Psoas muscle (tissue), 8 donors: ENCODE results near the gene HSD17B10. TPM values are rescaled to one million over a fixed set of nuclear protein-coding genes. Genes with fewer than 3 reads are reported as not detected.

Source experiments
- ATAC-seq, 4 donors: fragments of 200-7000 bp; cut with Tn5 transposase; one replicate each; pipeline ENCODE4 v1.9.1; 2020; ENCODE audit warnings: moderate library complexity in 3 of 4, mild to moderate bottlenecking in 2 of 4
- DNase-seq, 2 donors: peaks; one replicate each; pipeline ENCODE4 v3.0.0-alpha.2; 2020
- H3K27ac ChIP-seq: fragments of 200-600 bp; one replicate; pipeline ENCODE4 v1.8.0; 2022
- H3K27me3 ChIP-seq, 3 donors: fragments of 200-600 bp in 1 of 3; one replicate each; pipeline versions ENCODE4 v1.6.1 to v1.8.0; 2013 to 2022; ENCODE audit warnings: low read length in 2 of 3, mild to moderate bottlenecking in 2 of 3, moderate library complexity in 1 of 3; ENCODE audit not compliant: insufficient read depth in 3 of 3
- H3K36me3 ChIP-seq, 2 donors: fragments of 200-600 bp in 1 of 2; one replicate each; pipeline versions ENCODE4 v1.6.1 to v1.8.0; 2013 to 2022; ENCODE audit warnings: low read depth in 1 of 2, mild to moderate bottlenecking in 1 of 2, moderate library complexity in 1 of 2; ENCODE audit not compliant: insufficient read depth in 1 of 2
- H3K4me1 ChIP-seq: fragments of 200-600 bp; one replicate; pipeline ENCODE4 v1.8.0; 2022
- H3K4me3 ChIP-seq: fragments of 200-600 bp; one replicate; pipeline ENCODE4 v1.8.0; 2022; ENCODE audit warnings: mild to moderate bottlenecking
- H3K9me3 ChIP-seq: fragments of 200-600 bp; one replicate; pipeline ENCODE4 v1.8.0; 2022
- CTCF ChIP-seq: fragments of 200-600 bp; IDR thresholded peaks from one replicate; pipeline ENCODE4 v1.8.0; 2022; ENCODE audit warnings: antibody characterized with exemption
- WGBS, 3 donors: extraction: QIAGEN DNeasy Blood & Tissue Kit; methylation state at CpG; one replicate each; pipeline versions ENCODE4 v1.1.6 to v1.1.7; 2013; 5-methylcytosine and 5-hydroxymethylcytosine counted together
- intact Hi-C, 2 donors: fragments of 100-400 bp; cut with DNase I; formaldehyde crosslinking; loops; one replicate each; pipeline versions ENCODE4 v1.11.0 to v1.14.2; 2022
- polyA plus RNA-seq, 3 donors: library from polyadenylated mRNA; stranded (reverse); fragments of 200-250 nt; gene quantifications; one replicate each; pipeline ENCODE4 v1.2.3, GENCODE V29; 2013
- total RNA-seq, 4 donors: library from RNA; stranded (reverse); fragmentation: NEBNext Ultra II Directional in 2 of 4; extraction: Animal tissue kit (Norgen Biotek cat#: 25700) in 2 of 4; gene quantifications; one replicate each; pipeline versions ENCODE4 v1.2.1 to v1.2.4, GENCODE V29; 2021 to 2023
- donor health status: healthy with polysubstance abuse.
- donor health status: DM: no; HTN: no; CAD: no; lungs with moderate emphysema.
- donor health status: Bipolar disorder and iron deficiency.
- donor health status: healthy.
- donor health status: DM: yes; HTN: yes; CAD: no.
- donor health status: DM: no; HTN: no; CAD: no.
- donor health status: DM: no; HTN: no; CAD: no.
- donor health status: DM: yes; HTN: yes; CAD: no.

Gene HSD17B10
- total and polyA plus RNA-seq, 7 donors = 51.8 to 117 (median 76.4) TPM

GRCh38 chrX:53458082-53458481 lies 23.9 kb upstream of the HSD17B10 start:
- DNase-seq (no peak), ATAC-seq (no peak)
- no peak overlapping the region for H3K27ac ChIP-seq
- no peaks in the 10 kb centered on the region for H3K36me3 ChIP-seq
- H3K9me3 ChIP-seq = no peaks in the 10 kb centered on the region
- no peak overlapping the region for H3K4me3 ChIP-seq
- no peaks in the 10 kb centered on the region for H3K4me1 ChIP-seq
- intact Hi-C loops = no loop called here
- WGBS, 3 donors = 33 to 45% (median 39%) methylated on average over 5 of the region's 5 CpGs
- H3K27me3 ChIP-seq = peaks cover 0 to 52% (median 0%) of the 10 kb centered on the region in 3 donors
- no peak for TF ChIP-seq CTCF

GRCh38 chrX:53456254-53456653 lies 22.1 kb upstream of the HSD17B10 start:
- DNase-seq (no peak), ATAC-seq (no peak)
- 54 to 56% (median 54%) methylated on average over 3 of the region's 3 CpGs for WGBS, 3 donors
- H3K27me3 ChIP-seq = peaks cover 0 to 58% (median 0%) of the 10 kb centered on the region in 3 donors
- intact Hi-C loops = no loop called here
- H3K4me1 ChIP-seq = no peaks in the 10 kb centered on the region
- no peaks in the 10 kb centered on the region for H3K9me3 ChIP-seq
- H3K4me3 ChIP-seq = no peak overlapping the region
- no peaks in the 10 kb centered on the region for H3K36me3 ChIP-seq
- no peak overlapping the region for H3K27ac ChIP-seq
- no peak for TF ChIP-seq CTCF

- no peak overlapping the region for H3K4me3 ChIP-seq
- H3K27ac ChIP-seq = no peak overlapping the region
- TF ChIP-seq CTCF = no peak
- peaks cover 0 to 44% (median 0%) of the 10 kb centered on the region in 3 donors for H3K27me3 ChIP-seq
- ATAC-seq = no peak
- DNase-seq = no peak
- no peaks in the 10 kb centered on the region for H3K4me1 ChIP-seq
- no peaks in the 10 kb centered on the region for H3K9me3 ChIP-seq
- intact Hi-C loops = no loop called here
- H3K36me3 ChIP-seq = no peaks in the 10 kb centered on the region
Observed at GRCh38 chrX:53452812-53453211, 18.6 kb upstream of the HSD17B10 start.

GRCh38 chrX:53449632-53450031 lies 15.5 kb upstream of the HSD17B10 start:
- peaks cover 0 to 32% (median 0%) of the 10 kb centered on the region in 3 donors for H3K27me3 ChIP-seq
- H3K9me3 ChIP-seq = no peaks in the 10 kb centered on the region
- TF ChIP-seq CTCF = no peak
- intact Hi-C loops = no loop called here
- H3K4me3 ChIP-seq = no peak overlapping the region
- DNase-seq (no peak), ATAC-seq (no peak)
- no peaks in the 10 kb centered on the region for H3K36me3 ChIP-seq
- H3K4me1 ChIP-seq = no peaks in the 10 kb centered on the region
- H3K27ac ChIP-seq = no peak overlapping the region
- WGBS, 3 donors = 79 to 93% (median 79%) methylated on average over 3 of the region's 3 CpGs

- intact Hi-C loops = no loop called here
- ATAC-seq (no peak), DNase-seq (no peak)
- no peaks in the 10 kb centered on the region for H3K4me1 ChIP-seq
- TF ChIP-seq CTCF = no peak
- 72 to 89% (median 83%) methylated on average over 2 of the region's 2 CpGs for WGBS, 3 donors
- H3K27me3 ChIP-seq = peaks cover 0 to 37% (median 0%) of the 10 kb centered on the region in 3 donors
- no peaks in the 10 kb centered on the region for H3K36me3 ChIP-seq
- no peak overlapping the region for H3K27ac ChIP-seq
- no peaks in the 10 kb centered on the region for H3K9me3 ChIP-seq
- H3K4me3 ChIP-seq = no peak overlapping the region
Observed at GRCh38 chrX:53447441-53447840, 13.3 kb upstream of the HSD17B10 start.
